GM19043 (cell line): ENCODE measurements around the gene TNS2.
"Not testable (repeated sequence)": the region's sequence is repeated elsewhere in the genome, so short reads cannot be mapped to it uniquely, and the experiment has no call there.

ENCODE experiments used
- ATAC-seq: cut with Tn5 transposase; IDR thresholded peaks from one replicate; pipeline ENCODE4 v1.9.1; 2021; ENCODE audit warnings: low read depth; ENCODE audit not compliant: unreplicated experiment

Gene TNS2

DNA sequence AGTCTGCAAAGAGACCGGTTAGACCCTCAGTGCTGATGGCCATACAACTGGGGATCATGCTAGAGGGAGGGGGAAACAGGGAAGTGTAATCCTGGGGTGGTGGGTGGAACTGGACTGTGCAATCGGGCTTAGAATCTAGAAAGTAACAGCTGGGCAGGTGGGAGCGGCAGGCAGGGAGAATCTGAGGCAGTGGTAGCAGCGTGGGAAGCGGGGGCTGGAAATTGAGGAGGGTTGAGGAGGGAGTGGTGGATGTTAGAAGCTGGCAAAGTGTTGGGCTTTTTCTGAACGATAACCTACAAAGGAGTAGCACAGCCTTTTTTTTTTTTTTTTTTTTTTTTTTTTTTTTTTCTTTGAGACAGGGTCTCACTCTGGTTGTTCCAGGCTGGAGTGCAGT, 44.5 kb downstream of the TNS2 start:
- ATAC-seq: no peak

DNA sequence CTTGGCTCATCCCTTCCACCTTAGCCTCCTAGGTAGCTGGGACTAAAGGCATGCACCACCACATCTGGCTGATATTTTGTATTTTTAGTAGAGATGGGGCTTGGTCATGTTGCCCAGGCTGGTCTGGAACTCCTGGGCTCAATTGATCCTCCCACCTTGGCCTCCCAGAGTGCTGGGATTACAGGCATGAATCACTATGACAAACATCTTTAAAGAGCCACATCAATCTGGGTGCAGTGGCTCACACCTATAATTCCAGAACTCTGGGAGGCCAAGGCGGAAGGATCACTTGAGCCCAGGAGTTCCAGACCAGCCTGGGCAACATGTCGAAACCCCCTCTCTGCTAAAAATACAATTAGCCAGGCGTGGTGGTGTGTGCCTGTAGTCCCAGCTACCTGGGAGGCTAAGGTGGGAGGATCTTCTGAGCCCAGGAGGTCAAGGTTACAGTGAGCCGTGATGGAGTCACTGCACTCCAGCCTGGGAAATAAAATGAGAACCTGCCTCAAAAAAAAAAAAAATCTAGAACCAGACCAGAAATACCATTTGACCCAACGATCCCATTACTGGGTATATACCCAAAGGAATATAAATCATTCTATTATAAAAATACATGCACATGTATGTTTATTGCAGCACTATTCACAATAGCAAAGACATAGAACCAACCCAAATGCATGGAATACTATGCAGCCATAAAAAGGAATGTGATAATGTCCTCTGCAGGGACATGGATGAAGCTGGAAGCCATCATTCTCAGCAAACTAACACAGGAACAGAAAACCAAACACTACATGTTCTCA, 45.1 kb downstream of the TNS2 start:
- not testable (repeated sequence) for ATAC-seq

DNA sequence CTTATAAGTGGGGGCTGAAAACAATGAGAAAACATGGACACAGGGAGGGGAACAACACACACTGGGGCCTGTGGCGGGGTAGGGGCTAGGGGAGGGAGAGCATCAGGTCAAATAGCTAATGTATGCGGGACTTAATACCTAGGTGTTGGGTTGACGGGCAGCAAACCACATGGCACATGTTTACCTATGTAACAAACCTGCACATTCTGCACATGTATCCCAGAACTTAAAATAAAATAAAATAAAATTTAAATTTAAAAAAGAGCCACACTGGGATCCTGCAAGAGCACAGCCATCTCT, 45.7 kb downstream of the TNS2 start:
- not testable (repeated sequence) for ATAC-seq

DNA sequence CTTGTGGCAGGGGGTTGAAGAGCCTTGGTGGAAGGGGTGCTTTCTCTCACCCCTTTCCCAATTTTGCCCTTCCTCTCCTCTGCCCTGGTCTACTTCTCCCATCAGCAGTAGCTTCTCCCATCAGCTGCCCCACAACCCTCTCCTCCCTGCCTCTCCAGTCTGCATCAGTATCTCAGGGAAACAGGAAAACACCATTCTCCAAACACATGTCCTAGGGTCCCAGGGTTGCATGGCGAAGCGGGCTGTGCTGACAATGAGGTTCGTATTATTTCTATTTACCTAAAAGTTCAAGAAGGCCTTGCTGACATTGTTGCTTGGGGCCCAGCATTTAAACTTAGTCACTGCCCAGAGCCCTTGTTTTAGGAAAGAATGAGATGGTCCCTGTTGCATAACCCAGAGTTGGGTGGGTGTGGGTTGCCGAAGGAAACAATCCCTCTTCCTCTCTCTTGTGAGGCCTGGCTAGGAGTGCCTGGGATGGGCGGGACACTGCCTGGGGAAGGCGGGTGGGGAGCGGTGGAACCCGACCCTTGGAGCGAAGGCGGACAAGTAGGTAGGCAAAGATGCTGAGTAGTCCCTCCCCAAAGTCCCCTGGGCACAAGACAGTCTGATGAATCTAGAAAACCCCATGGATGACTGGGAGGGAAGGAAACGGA, 46.4 kb downstream of the TNS2 start:
- ATAC-seq: no peak

DNA sequence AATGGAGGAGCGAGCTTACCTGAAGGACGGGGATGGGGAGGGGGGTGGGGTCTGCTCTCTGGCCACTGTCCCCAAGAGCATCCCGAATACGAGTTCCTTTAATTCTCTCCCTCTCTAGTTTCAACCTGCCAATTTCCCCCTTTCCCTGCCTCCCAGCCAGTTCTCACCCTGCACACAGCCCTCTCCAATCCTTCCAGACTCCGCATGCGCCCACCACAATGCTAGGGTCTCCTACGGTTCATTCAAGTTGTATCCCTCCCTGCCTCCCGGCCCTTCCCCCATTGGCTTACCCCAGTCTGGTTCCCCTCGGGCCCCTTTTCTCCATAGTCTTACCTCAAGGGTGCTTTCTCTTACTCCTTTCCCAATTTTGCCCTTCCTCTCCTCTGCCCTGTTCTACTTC, 46.9 kb downstream of the TNS2 start:
- ATAC-seq: no peak

DNA sequence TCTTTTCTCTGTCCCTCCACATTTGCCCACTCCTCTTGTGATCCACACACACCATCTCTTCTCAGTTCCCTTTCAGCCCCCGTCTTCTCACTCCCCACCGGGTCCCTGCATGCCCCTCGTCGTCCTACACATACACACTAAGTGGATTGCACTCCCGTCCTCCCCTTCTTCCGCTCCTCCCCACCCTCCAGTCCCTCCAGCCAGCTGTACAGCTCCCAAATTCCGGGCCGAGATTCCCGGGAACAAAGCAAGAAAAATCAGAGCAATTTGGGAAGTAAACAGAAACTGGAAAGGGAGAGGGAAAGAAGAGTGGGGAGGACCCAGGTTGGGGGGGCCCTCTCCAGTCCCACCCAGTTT, 47.3 kb downstream of the TNS2 start:
- no peak for ATAC-seq

DNA sequence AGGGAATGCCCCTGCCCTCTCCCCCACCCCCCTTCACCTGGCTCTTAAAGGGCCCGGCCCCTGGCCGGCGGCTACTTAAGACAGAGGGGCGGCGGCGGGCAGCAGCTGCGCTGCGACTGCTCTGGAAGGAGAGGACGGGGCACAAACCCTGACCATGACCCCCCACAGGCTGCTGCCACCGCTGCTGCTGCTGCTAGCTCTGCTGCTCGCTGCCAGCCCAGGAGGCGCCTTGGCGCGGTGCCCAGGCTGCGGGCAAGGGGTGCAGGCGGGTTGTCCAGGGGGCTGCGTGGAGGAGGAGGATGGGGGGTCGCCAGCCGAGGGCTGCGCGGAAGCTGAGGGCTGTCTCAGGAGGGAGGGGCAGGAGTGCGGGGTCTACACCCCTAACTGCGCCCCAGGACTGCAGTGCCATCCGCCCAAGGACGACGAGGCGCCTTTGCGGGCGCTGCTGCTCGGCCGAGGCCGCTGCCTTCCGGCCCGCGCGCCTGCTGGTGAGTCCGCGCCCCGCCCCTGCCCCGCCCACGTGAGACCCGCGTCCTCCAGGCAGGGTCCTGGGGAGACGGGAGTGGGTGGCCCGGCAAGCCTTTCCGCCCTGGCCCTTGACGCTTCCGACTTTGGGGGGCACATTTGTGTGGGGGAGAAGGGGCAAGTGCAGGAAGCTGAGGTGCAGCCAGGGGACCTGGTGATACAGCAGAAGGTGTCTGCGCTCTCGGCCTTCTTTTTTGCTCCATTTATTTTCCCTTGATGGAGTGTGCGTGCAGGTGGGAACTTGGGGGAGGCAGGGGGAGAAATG, 47.9 kb downstream of the TNS2 start, which contains the start of gene IGFBP6:
Gene IGFBP6, plus strand, starts transcription at position 104 of the 790 bp plus-strand sequence. Its CDS starts 51 bp downstream, at position 155.
- ATAC-seq: no peak

DNA sequence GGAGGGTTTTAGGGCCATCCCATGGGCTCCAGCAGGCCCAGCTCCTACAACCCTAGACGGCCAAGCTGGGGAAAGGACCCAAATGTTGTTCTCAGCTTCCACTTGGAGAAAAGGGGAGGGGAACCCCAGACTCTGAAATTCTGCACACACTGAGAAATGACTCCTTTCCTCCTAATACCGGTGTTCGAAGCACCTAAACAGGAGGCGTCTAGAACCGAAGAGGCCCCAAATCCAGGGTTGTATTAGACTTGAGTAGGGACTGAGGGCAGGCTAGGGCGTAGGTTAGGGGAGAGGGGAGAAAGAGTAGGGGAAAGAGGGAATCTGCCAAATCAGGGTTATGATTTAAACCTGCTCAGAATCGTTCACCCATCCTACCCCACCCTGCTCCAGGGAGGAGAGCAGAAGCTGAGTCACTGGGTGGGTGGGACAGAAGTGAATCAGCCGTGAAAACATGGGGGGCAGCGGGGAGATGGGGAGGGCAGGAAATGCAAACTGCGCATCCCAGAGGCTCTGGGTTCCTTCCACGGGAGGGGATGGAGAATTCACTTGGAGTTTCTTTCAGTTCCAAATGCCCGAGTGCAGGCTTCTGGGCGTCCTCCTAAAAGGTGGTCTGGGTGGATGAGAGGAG, 48.6 kb downstream of the TNS2 start:
- no peak for ATAC-seq

DNA sequence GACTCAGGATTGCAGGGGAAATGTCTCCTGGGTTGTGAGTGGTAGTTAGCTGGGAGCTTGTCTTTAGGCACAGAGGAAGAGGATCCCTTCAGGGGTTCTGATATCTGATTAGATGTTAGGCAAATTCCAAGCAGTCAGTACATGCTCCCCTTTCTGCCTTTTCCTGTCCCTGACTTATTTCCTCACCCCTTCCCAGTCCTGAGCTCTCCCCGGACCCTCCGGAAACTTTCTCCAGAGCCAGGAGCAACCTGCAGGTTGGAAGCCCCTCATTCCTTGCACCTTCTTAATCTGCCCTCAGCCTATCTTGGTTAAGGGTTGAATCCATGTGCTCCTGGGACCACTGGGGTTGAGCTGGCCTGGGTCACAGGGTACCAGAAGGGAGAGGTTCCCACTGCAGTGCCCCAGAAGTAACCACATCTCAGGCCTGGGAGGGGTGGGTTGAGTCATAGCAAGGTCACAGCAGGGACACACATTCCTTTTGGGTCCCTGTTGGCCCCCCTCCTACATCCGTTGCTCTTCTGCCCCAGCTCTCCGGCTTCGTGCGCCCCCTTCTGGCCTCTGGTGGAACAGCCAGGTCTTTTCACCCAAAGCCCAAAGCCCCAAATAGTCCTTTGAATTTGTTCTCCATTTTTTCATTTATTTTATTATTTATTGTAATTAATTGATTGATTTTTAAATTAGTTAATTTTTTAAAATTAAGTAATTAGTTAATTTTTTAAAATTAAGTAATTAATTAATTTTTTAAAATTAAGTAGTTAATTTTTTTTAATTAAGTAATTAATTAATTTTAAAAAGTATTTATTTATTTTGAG, 49.4 kb downstream of the TNS2 start:
- no peak for ATAC-seq

DNA sequence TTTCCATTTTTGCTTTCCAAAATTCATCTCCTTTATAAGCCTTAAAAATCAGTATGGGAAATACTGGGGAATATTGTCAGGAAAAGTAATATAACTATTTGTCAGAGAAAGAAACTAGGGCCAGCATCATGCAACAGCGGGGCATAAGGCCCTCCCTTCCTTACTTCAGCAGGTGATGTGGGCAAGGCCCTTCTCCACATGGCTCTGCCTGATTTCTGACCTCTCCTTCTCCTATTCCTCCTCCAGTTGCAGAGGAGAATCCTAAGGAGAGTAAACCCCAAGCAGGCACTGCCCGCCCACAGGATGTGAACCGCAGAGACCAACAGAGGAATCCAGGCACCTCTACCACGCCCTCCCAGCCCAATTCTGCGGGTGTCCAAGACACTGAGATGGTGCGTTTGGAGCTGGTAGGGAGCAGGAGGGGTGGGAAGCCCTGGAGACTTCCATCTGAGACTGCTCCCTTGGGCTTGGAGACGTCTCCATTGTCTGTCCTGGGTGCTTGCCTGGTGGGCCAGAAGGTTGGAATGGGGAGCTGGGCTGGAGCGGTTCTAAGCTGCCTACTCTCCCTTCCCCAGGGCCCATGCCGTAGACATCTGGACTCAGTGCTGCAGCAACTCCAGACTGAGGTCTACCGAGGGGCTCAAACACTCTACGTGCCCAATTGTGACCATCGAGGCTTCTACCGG, 50.7 kb downstream of the TNS2 start:
- ATAC-seq: no peak

DNA sequence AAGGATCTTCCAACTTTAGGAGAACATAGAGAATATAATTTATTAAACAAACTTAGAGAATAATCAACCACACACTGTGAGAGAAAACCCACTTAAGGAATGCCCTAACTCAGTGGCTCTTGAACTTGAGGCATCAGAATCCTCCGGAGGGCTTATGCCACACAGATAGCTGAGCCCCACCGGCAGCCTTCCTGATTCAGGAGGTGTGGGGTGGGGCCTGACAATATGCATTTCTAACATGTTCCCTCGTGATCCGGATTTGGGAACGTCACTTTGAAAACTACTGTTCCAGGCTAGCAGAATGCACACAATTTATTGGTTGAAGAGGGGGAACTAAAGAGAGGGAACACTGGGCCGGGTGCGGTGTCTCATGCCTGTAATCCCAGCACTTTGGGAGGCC, 51.4 kb downstream of the TNS2 start:
- ATAC-seq: no peak

DNA sequence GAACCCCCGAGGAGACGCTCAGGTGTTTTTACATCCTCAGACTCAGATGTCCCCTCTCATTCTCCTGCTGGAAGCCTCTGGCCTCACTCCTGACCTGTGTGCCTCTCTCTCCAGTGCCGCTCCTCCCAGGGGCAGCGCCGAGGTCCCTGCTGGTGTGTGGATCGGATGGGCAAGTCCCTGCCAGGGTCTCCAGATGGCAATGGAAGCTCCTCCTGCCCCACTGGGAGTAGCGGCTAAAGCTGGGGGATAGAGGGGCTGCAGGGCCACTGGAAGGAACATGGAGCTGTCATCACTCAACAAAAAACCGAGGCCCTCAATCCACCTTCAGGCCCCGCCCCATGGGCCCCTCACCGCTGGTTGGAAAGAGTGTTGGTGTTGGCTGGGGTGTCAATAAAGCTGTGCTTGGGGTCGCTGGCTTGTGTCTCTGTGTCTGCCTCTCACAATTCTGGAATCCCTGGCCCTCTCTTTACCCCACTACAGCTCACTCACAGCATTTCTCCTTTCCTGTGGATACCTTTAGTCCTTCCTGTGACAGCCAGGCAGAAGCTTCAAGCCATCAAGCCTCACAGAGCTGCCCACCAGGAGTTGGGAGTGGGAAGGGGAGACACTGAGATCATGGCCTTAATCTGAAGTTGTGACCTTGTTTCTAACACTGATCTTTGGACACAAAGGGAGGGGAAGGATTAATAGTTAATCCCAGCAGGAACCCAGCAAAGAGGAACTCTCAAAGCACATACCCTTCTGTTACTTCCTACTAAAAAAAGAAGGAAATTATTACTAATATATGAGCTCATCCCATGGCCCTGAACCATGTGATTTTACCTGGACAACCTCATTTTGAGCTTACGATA, 52.3 kb downstream of the TNS2 start:
- ATAC-seq: no peak

DNA sequence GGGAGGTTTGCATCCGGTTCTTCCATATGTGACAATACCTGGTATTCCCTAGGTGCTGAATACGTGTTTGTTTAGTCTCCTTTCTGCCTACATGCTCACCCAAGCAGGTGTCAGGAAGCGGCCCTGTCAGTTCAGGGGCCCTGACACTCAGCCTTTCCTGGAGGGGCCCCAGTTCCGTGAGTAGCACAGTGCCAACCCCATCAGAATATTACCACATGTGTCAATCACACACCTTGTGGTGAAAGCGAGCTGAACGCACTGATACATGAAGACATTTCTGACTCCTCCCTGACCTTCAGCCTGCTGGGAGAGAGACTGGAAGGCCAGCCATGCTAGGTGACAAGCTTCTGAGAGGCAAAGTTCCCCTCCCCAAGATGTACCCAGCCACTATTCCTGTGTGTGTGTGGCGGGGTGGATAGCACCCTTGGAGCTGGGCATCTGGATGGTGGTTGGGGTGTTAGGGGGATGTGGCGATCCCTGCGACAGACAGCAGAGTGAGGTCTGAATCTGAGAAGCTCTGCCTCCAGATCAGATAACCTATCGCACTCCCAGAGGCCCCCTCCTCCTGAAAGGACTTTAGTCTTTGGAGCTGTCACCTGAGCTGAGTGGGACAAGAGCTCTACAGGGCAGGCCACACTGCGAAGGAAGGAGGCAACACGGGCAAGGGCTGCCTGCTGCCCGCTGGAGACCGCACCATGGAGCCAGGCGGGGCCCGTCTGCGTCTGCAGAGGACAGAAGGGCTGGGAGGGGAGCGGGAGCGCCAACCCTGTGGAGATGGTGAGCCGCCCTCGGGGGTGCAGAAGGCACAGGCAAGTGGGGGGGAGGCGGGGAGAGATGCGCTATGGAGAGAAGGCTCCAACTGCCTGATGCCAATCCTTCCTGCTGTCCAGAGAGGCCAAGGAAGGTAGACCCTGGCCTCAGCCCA, 53.3 kb downstream of the TNS2 start, which contains the start of gene SOAT2:
Gene SOAT2, plus strand, starts transcription at position 604 of the 925 bp plus-strand sequence. Its CDS starts 92 bp downstream, at position 696.
- peak; percentile 65 for ATAC-seq

DNA sequence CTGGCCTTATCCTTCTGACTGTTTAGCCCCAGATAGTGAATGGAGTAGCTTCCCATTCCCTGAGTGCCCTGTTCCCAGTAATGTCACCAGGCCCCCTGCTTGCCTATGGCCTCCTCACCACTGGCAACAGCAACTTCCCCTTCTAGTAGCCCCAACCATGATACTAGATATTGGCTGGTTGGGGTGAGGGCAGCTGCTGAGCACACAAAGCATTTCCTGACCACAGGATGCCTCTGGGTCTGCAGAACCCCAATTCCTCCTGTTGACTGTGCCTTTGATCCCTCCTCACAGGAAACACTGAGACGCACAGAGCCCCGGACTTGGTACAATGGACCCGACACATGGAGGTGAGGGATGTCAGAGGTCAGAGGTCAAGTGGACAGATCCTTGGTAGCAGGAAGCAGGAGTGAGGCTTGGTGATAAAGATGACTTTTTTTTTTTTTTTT, 54.0 kb downstream of the TNS2 start:
- ATAC-seq: no peak

DNA sequence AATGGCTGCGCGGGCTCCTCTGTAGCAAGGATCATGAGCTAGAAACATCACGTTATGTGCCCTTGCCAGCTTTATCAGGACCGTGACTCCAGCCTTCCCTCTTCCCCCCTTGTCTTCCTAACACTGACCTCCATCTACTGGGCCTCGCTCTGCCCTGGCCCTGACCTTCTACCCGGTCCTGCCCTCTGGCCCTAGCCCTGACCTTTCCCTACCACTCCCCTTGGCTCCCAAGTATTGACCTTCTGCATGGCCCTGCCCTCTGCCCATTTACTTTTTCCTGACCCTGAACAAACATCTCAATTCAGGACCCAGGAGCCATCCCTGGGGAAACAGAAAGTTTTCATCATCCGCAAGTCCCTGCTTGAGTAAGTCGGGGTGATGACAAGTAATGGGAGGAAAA, 55.4 kb downstream of the TNS2 start:
- no peak for ATAC-seq

DNA sequence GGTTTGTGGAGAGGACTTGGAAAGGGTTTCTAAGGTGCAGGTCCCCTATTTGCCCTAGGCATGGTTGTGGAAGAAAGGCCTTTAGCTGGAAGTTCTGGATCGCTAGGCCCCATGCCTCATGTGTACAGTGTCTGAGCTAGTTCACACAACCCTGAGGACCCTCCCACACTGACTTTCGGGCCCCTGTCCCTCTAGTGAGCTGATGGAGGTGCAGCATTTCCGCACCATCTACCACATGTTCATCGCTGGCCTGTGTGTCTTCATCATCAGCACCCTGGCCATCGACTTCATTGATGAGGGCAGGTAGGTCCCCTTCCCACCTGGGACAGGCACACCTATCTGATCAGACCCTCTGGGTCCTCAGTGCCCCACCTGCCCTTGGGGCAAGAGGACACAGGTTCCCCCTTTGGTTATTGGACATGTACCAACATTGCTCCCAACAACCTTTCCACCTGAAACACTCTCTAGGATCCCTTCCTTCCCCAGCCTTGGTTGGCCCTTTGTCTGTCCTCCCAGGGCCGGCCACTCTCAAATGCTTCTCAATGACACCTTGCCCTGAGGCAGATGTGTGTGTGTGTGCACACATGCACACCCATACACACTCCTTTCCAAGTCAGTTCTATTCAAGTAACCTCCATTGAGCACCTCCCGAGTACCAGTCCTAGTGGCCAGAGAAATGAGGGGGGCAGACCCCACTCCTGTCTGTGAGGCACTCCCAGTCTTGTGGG, 56.0 kb downstream of the TNS2 start:
- ATAC-seq: no peak

DNA sequence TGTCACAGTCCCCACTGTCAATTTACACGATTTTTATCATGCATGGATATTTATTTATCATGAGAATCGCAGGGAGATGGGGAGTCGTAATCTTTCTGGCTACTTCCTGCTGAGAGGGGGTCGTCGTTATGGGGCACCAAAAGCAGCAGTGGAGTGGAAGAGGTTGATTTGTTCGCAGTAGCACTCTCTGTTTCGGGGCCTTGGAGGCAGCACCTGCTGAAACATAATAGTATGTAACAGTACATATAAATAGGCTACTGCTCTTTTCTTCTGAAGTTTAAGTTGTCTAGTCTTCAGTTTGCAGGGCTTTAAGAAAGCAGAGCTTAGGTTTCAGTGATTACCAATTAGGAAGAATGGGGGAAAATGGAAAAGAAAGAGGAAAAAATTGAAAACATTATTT, 57.3 kb downstream of the TNS2 start:
- no peak for ATAC-seq
